ENCODE results near the gene UBE2E2.
"Not testable (repeated sequence)": the region's sequence is repeated elsewhere in the genome, so short reads cannot be mapped to it uniquely, and the experiment has no call there.

The UBE2E2 gene

DNA sequence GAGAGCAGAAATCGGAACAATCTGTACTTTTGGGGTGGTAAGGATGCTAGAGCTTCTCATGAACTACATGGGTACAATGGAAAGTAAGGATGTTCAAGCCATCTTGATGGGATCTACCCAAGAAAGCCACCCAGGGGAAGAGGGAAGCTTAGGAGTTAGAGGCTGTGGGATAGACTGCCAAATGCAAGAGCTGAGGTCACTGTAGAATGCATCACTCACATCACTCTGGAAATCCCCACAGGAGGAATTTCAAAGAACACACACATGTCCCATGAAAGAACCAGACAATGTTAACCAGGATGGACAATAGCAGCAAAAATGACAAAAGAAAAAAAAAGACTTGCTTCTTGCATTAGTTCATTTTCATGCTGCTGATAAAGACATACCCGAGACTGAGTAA lies 32.8 kb upstream of the UBE2E2 start:
- Histone ChIP-seq H3K36me3 (ENCODE audit: insufficient read depth, low read length) (no peaks in the 10 kb centered on the region), H3K4me1 (ENCODE audit: insufficient read depth, low read length) (no peaks in the 10 kb centered on the region), H3K27ac (ENCODE audit: low read depth, low read length) (no peak overlapping the region), H3K27me3 (ENCODE audit: control insufficient read depth in 1 of 2, insufficient read depth in 2 of 2, low read length in 2 of 2) (no peaks in the 10 kb centered on the region), H3K9ac (ENCODE audit: low read length) (no peak overlapping the region), H3K4me3 (ENCODE audit: low read depth in 1 of 2, low read length in 2 of 2) (no peak overlapping the region), H3K9me3 (ENCODE audit: low read length) (no peaks in the 10 kb centered on the region)

DNA sequence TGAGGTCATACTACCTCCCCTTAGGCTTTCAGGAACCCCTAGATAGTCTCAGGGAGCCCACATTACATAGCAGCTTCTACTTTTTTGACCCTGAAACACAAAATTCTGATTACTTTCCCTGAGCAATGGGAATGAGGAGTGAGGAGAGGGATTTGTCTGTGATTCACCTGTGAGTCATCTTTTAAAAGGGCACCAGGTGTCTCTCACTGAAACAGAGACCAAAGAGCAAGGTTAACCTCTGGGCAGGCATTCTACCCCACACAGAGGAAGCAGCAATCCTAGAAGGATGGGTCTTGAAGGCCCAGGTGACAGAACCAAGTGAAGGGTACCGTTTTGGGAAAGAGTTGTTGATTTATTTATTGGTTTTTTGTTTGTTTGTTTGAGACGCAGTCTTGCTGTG lies 31.1 kb upstream of the UBE2E2 start:
- H3K27ac ChIP-seq (ENCODE audit: low read depth, low read length) = no peak overlapping the region
- H3K9ac ChIP-seq (ENCODE audit: low read length) = no peak overlapping the region

DNA sequence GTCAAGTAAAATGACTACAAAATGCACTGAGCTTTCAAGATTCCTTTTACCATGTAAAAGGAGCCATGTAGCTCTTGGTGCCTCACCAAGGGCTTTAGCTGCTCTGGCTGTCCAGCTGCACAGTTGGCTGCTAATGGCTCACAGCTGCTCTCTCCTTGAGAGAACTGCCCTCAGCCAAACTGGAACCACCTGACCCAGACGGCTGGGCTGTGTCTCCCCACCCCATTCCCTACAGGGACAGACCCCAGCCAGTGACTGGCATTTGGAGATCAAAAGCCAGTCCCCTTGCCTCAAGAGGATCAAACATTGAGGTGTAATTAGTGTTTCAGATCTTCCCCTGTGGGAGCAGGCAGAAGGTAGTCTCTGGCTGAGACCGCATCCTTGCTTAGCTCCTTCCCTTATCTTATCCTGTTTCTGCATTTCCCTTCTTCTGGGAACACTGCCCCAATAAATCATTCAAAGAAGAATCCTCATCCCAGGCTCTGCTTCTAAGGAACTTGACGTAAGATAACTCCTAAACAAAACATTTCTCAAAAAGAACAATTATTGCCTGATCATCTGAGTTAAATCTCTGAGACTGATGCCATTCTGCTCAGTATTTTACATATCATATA lies 28.6 kb upstream of the UBE2E2 start:
- Histone ChIP-seq H3K4me1 (ENCODE audit: insufficient read depth, low read length) (no peaks in the 10 kb centered on the region), H3K9ac (ENCODE audit: low read length) (no peak overlapping the region), H3K9me3 (ENCODE audit: low read length) (no peaks in the 10 kb centered on the region), H3K4me3 (ENCODE audit: low read depth in 1 of 2, low read length in 2 of 2) (no peak overlapping the region), H3K27me3 (ENCODE audit: control insufficient read depth in 1 of 2, insufficient read depth in 2 of 2, low read length in 2 of 2) (no peaks in the 10 kb centered on the region), H3K27ac (ENCODE audit: low read depth, low read length) (no peak overlapping the region), H3K36me3 (ENCODE audit: insufficient read depth, low read length) (no peaks in the 10 kb centered on the region)

More for the DNA sequence above, 31.1 kb upstream of the UBE2E2 start:
- Histone ChIP-seq H3K4me1 (ENCODE audit: insufficient read depth, low read length) (no peaks in the 10 kb centered on the region), H3K36me3 (ENCODE audit: insufficient read depth, low read length) (no peaks in the 10 kb centered on the region), H3K9me3 (ENCODE audit: low read length) (no peaks in the 10 kb centered on the region), H3K27me3 (ENCODE audit: control insufficient read depth in 1 of 2, insufficient read depth in 2 of 2, low read length in 2 of 2) (no peaks in the 10 kb centered on the region), H3K4me3 (ENCODE audit: low read depth in 1 of 2, low read length in 2 of 2) (no peak overlapping the region)

- no peaks in the 10 kb centered on the region for H3K27me3 ChIP-seq (ENCODE audit: control insufficient read depth in 1 of 2, insufficient read depth in 2 of 2, low read length in 2 of 2)
- H3K9ac ChIP-seq (ENCODE audit: low read length) = no peak overlapping the region
- H3K27ac ChIP-seq (ENCODE audit: low read depth, low read length) = no peak overlapping the region
- H3K36me3 ChIP-seq (ENCODE audit: insufficient read depth, low read length) = no peaks in the 10 kb centered on the region
- H3K4me1 ChIP-seq (ENCODE audit: insufficient read depth, low read length) = no peaks in the 10 kb centered on the region
- no peaks in the 10 kb centered on the region for H3K9me3 ChIP-seq (ENCODE audit: low read length)
- no peak overlapping the region for H3K4me3 ChIP-seq (ENCODE audit: low read depth in 1 of 2, low read length in 2 of 2)
These were observed 27.6 kb upstream of the UBE2E2 start for GRCh38 chr3:23175341-23176083.

DNA sequence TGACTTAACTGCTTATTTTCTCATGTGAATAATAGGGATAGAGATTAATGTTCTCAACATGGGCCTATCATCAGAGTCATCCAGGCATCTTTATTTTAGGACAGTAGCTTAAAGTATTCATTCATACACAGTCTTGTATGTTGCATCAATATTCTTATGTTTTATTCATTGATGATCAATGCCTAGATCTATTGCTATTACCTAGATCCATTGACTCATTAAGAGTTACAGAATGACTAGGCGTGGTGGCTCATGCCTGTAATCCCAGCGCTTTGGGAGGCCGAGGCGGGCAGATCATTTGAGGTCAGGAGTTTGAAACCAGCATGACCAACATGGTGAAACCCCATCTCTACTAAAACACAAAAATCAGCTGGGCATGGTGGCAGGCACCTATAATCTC lies 26.3 kb upstream of the UBE2E2 start:
- not testable (repeated sequence) for H3K27me3 ChIP-seq (ENCODE audit: control insufficient read depth in 1 of 2, insufficient read depth in 2 of 2, low read length in 2 of 2); H3K27ac ChIP-seq (ENCODE audit: low read depth, low read length); H3K4me1 ChIP-seq (ENCODE audit: insufficient read depth, low read length); H3K9ac ChIP-seq (ENCODE audit: low read length); H3K4me3 ChIP-seq (ENCODE audit: low read depth in 1 of 2, low read length in 2 of 2); H3K9me3 ChIP-seq (ENCODE audit: low read length); H3K36me3 ChIP-seq (ENCODE audit: insufficient read depth, low read length)

DNA sequence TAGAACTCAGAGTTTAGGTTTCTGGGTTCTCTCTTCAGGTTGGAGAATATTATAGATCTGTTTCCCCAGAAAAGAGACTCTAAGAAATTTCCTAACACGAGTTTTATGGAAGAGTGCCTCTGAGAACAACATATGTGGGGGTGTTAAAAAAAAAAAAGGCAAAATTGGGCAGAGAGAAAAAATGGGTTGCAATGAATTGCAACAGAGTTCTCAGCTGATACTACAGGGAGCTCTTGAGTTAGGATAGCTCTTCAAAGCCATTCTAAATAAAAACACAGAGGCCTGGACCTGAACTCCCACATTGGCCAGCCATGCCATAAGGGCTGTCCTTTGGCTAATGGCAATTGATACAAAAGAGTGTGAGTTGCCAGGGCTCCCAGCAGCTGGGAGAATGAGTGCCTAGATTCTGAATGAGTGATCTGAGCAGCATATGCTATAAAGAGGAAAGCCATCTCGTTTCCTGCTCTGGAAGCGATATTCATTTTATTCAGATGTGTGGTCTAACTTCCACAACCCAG lies 20.1 kb upstream of the UBE2E2 start:
- Histone ChIP-seq H3K36me3 (ENCODE audit: insufficient read depth, low read length) (no peaks in the 10 kb centered on the region), H3K27ac (ENCODE audit: low read depth, low read length) (no peak overlapping the region), H3K4me1 (ENCODE audit: insufficient read depth, low read length) (no peaks in the 10 kb centered on the region), H3K9me3 (ENCODE audit: low read length) (no peaks in the 10 kb centered on the region), H3K9ac (ENCODE audit: low read length) (no peak overlapping the region), H3K27me3 (ENCODE audit: control insufficient read depth in 1 of 2, insufficient read depth in 2 of 2, low read length in 2 of 2) (no peaks in the 10 kb centered on the region), H3K4me3 (ENCODE audit: low read depth in 1 of 2, low read length in 2 of 2) (no peak overlapping the region)

GRCh38 chr3:23183731-23184130 lies 19.4 kb upstream of the UBE2E2 start:
- Histone ChIP-seq H3K4me3 (ENCODE audit: low read depth in 1 of 2, low read length in 2 of 2) (no peak overlapping the region), H3K36me3 (ENCODE audit: insufficient read depth, low read length) (no peaks in the 10 kb centered on the region), H3K4me1 (ENCODE audit: insufficient read depth, low read length) (no peaks in the 10 kb centered on the region), H3K9ac (ENCODE audit: low read length) (no peak overlapping the region), H3K9me3 (ENCODE audit: low read length) (no peaks in the 10 kb centered on the region), H3K27me3 (ENCODE audit: control insufficient read depth in 1 of 2, insufficient read depth in 2 of 2, low read length in 2 of 2) (no peaks in the 10 kb centered on the region), H3K27ac (ENCODE audit: low read depth, low read length) (no peak overlapping the region)

- H3K4me3 ChIP-seq (ENCODE audit: low read depth in 1 of 2, low read length in 2 of 2) = no peak overlapping the region
- H3K27ac ChIP-seq (ENCODE audit: low read depth, low read length) = no peak overlapping the region
- H3K9ac ChIP-seq (ENCODE audit: low read length) = no peak overlapping the region
- no peaks in the 10 kb centered on the region for H3K27me3 ChIP-seq (ENCODE audit: control insufficient read depth in 1 of 2, insufficient read depth in 2 of 2, low read length in 2 of 2)
- no peaks in the 10 kb centered on the region for H3K36me3 ChIP-seq (ENCODE audit: insufficient read depth, low read length)
- H3K4me1 ChIP-seq (ENCODE audit: insufficient read depth, low read length) = no peaks in the 10 kb centered on the region
- H3K9me3 ChIP-seq (ENCODE audit: low read length) = no peaks in the 10 kb centered on the region
These were observed 17.3 kb upstream of the UBE2E2 start for GRCh38 chr3:23185861-23186260.

DNA sequence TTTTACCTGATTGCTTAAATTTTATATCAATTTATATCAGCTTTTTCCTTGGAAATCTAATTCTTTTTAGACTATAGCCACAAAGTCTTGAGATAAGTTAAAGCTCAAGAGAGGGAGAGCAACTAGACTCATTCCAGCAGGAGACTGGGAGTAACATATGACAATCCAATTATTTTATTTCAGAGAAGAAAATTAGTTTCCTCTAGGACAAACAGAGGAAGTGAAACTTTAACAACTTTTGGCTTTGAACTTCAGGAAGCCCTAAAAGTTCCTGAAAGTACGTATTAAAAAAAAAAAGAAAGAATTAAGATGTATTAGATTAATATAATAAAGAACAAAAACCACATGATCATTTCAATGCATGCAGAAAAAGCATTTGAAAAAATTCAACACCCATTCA lies 13.9 kb upstream of the UBE2E2 start:
- Histone ChIP-seq H3K9ac (ENCODE audit: low read length) (no peak overlapping the region), H3K36me3 (ENCODE audit: insufficient read depth, low read length) (no peaks in the 10 kb centered on the region), H3K9me3 (ENCODE audit: low read length) (no peaks in the 10 kb centered on the region), H3K4me3 (ENCODE audit: low read depth in 1 of 2, low read length in 2 of 2) (no peak overlapping the region), H3K4me1 (ENCODE audit: insufficient read depth, low read length) (no peaks in the 10 kb centered on the region), H3K27me3 (ENCODE audit: control insufficient read depth in 1 of 2, insufficient read depth in 2 of 2, low read length in 2 of 2) (no peaks in the 10 kb centered on the region), H3K27ac (ENCODE audit: low read depth, low read length) (no peak overlapping the region)

DNA sequence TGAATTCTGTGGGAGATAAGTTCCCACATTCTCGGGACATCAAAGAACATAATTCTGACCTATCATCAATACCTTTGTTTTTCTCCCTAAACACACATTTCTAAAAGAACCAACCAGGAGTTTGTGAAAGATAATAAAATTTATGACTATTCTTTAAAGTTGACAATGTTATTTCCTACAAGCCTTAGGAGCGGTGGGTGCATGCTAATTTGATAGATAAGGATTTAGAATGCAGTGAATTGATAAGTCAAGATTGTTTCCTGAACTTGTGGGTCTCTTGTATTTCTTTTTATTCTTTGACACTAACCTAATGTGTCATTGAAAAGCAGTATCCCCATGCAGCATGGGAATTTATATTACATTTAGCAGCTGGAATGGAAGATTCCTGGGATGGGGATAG lies 10.3 kb upstream of the UBE2E2 start:
- Histone ChIP-seq H3K9me3 (ENCODE audit: low read length) (no peaks in the 10 kb centered on the region), H3K36me3 (ENCODE audit: insufficient read depth, low read length) (no peaks in the 10 kb centered on the region), H3K9ac (ENCODE audit: low read length) (no peak overlapping the region), H3K27me3 (ENCODE audit: control insufficient read depth in 1 of 2, insufficient read depth in 2 of 2, low read length in 2 of 2) (no peaks in the 10 kb centered on the region), H3K4me1 (ENCODE audit: insufficient read depth, low read length) (no peaks in the 10 kb centered on the region), H3K4me3 (ENCODE audit: low read depth in 1 of 2, low read length in 2 of 2) (no peak overlapping the region), H3K27ac (ENCODE audit: low read depth, low read length) (no peak overlapping the region)

GRCh38 chr3:23193831-23194230 lies 9.3 kb upstream of the UBE2E2 start:
- Histone ChIP-seq H3K4me3 (ENCODE audit: low read depth in 1 of 2, low read length in 2 of 2) (no peak overlapping the region), H3K36me3 (ENCODE audit: insufficient read depth, low read length) (no peaks in the 10 kb centered on the region), H3K27me3 (ENCODE audit: control insufficient read depth in 1 of 2, insufficient read depth in 2 of 2, low read length in 2 of 2) (no peaks in the 10 kb centered on the region), H3K27ac (ENCODE audit: low read depth, low read length) (no peak overlapping the region), H3K4me1 (ENCODE audit: insufficient read depth, low read length) (no peaks in the 10 kb centered on the region), H3K9ac (ENCODE audit: low read length) (no peak overlapping the region), H3K9me3 (ENCODE audit: low read length) (no peaks in the 10 kb centered on the region)

GRCh38 chr3:23198801-23199200 lies 4.3 kb upstream of the UBE2E2 start:
- H3K27me3 ChIP-seq (ENCODE audit: control insufficient read depth in 1 of 2, insufficient read depth in 2 of 2, low read length in 2 of 2) = no peaks in the 10 kb centered on the region
- peaks cover 6% of the 10 kb centered on the region for H3K4me1 ChIP-seq (ENCODE audit: insufficient read depth, low read length)
- H3K36me3 ChIP-seq (ENCODE audit: insufficient read depth, low read length) = no peaks in the 10 kb centered on the region
- no peak overlapping the region for H3K27ac ChIP-seq (ENCODE audit: low read depth, low read length)
- no peak overlapping the region for H3K4me3 ChIP-seq (ENCODE audit: low read depth in 1 of 2, low read length in 2 of 2)
- no peak overlapping the region for H3K9ac ChIP-seq (ENCODE audit: low read length)
- no peaks in the 10 kb centered on the region for H3K9me3 ChIP-seq (ENCODE audit: low read length)

All from muscle layer of colon (tissue), 2 donors.